ENCODE data around the gene FOXO3B. TPM values are rescaled to one million over a fixed set of nuclear protein-coding genes. Genes with fewer than 3 reads are reported as not detected.
"Not testable (repeated sequence)": the region's sequence is repeated elsewhere in the genome, so short reads cannot be mapped to it uniquely, and the experiment has no call there.

Gene FOXO3B
- total RNA-seq, 2 donors from 2014 or later: 4.0 to 4.3 TPM

DNA sequence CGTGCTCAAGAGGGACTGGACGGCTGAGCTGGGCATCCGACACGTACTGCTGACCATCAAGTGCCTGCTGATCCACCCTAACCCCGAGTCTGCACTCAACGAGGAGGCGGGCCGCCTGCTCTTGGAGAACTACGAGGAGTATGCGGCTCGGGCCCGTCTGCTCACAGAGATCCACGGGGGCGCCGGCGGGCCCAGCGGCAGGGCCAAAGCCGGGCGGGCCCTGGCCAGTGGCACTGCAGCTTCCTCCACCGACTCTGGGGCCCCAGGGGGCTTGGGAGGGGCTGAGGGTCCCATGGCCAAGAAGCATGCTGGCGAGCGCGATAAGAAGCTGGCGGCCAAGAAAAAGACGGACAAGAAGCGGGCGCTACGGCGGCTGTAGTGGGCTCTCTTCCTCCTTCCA, 4.7 kb downstream of the FOXO3B start:
- peaks cover 9 to 19% of the 10 kb centered on the region in 2 donors for H3K36me3 Mint-ChIP-seq (ENCODE audit: insufficient read depth in 2 of 2)
- not testable (repeated sequence) for ATAC-seq (replicated peaks in 1 of 2); H3K27ac Mint-ChIP-seq; H3K4me3 Mint-ChIP-seq; DNase-seq; H3K9me3 Mint-ChIP-seq; H3K27me3 Mint-ChIP-seq (ENCODE audit: low read depth); H3K4me1 Mint-ChIP-seq (ENCODE audit: low read depth)

DNA sequence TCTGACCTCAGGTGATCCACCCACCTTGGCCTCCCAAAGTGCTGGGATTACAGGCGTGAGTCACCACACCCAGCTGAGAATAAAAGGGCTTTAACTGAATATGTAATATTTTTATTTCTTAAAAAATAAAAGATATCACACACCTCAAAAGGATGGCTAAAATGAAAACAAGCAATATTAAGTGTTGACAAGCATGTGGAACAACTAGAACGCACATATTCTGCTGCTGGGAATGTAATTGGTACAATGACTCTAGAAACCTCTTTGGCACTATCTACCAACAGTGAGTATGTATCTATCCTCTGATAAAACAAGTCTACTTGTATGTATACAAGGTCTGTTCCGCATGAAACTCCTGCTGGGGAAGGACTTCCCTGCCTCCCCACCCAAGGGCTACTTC, 5.2 kb downstream of the FOXO3B start:
- H3K36me3 Mint-ChIP-seq (ENCODE audit: insufficient read depth in 2 of 2): peaks cover 9 to 21% of the 10 kb centered on the region in 2 donors
- not testable (repeated sequence) for H3K4me3 Mint-ChIP-seq; H3K27ac Mint-ChIP-seq; H3K27me3 Mint-ChIP-seq (ENCODE audit: low read depth); H3K9me3 Mint-ChIP-seq; ATAC-seq (replicated peaks in 1 of 2); H3K4me1 Mint-ChIP-seq (ENCODE audit: low read depth); DNase-seq

DNA sequence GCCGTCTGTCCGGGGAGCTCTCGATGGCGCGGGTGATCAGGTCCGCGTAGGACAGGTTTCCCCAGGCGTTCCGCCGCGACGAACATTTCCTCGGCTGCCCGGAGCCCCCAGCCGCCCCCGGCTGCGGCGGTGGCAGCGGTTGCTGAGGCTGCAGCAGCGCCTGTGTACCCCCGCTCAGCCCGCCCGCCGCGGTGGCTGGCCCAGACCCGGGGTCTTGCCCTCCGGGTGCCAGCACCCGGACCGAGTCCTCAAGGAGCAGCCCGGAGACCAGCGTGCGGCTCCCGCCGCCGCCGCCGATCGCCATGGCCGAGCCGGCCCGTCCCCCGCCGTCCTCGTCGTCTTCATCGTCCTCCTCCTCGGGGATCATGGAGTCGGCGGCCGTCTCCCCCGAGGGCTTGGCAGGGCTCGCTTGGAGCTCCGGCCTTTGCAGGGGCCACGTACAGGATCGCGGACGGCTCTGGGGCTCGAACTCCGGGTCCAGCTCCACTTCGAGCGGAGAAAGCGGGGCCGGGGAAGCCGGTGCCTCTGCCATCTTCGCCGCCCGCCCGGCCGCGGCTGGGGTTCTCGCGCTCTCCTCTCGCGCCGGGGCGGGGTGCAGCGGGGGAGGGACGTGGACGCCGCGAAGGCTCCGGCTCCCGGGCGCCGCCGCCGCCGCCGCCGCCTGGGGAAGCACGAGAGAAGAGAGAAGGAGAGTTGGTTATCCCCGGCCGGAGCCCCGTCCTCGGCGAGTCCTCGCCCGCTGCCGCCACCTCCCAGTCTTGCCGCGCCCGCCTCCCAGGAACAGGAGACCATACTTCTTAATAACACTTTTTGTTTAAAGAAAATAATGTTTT, 9.5 kb downstream of the FOXO3B start:
- H3K9me3 Mint-ChIP-seq; H3K4me3 Mint-ChIP-seq; H3K27me3 Mint-ChIP-seq (ENCODE audit: low read depth); H3K4me1 Mint-ChIP-seq (ENCODE audit: low read depth); DNase-seq; H3K27ac Mint-ChIP-seq; ATAC-seq (replicated peaks in 1 of 2): not testable (repeated sequence)
- H3K36me3 Mint-ChIP-seq (ENCODE audit: insufficient read depth in 2 of 2): peaks cover 25 to 40% of the 10 kb centered on the region in 2 donors

DNA sequence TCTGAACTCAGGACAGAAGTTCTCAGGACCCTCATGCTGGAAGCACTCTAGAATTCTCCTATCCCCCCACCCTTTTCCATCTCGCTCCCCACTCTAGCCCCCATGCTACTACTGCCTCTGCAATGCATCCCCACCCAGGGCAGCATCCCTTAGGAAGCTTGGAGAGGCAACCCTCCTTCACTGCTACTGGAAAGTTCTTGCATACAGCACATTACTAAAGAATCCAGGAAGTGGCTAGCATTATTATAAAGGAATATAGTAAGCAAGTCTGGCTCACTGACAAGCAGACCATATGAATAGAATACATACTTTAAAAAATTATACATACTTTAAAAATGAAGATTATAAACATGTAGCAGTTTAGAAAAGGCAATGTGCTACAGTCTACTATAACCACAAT, 13.5 kb downstream of the FOXO3B start:
- ATAC-seq (replicated peaks in 1 of 2); H3K4me1 Mint-ChIP-seq (ENCODE audit: low read depth); H3K27ac Mint-ChIP-seq; DNase-seq; H3K27me3 Mint-ChIP-seq (ENCODE audit: low read depth); H3K9me3 Mint-ChIP-seq; H3K4me3 Mint-ChIP-seq: not testable (repeated sequence)
- H3K36me3 Mint-ChIP-seq (ENCODE audit: insufficient read depth in 2 of 2): peaks cover 21 to 32% of the 10 kb centered on the region in 2 donors

DNA sequence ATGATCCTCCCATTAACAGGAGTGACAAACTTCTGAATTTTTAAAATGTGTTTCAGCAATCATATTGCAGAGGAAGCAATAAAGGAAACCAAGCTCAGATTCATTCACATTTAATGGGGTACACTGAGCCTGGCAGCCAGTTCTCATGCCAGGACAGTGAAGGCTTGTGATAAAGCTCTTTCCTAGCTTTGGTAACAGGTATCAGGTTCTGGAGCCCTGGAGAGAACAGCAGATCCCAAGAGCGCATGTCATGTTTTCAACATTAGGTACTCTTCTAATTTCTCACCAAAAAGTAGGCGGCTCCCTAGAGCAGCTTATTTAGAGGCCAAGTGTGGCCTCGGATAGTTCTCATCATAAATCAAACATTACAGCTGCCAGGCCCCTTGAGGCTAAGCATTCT, 14.6 kb downstream of the FOXO3B start:
- not testable (repeated sequence) for ATAC-seq (replicated peaks in 1 of 2); H3K27me3 Mint-ChIP-seq (ENCODE audit: low read depth); H3K27ac Mint-ChIP-seq; DNase-seq; H3K4me1 Mint-ChIP-seq (ENCODE audit: low read depth); H3K4me3 Mint-ChIP-seq
- H3K36me3 Mint-ChIP-seq (ENCODE audit: insufficient read depth in 2 of 2): peaks cover 24 to 36% of the 10 kb centered on the region in 2 donors
- peaks cover 9 to 12% of the 10 kb centered on the region in 2 donors for H3K9me3 Mint-ChIP-seq

DNA sequence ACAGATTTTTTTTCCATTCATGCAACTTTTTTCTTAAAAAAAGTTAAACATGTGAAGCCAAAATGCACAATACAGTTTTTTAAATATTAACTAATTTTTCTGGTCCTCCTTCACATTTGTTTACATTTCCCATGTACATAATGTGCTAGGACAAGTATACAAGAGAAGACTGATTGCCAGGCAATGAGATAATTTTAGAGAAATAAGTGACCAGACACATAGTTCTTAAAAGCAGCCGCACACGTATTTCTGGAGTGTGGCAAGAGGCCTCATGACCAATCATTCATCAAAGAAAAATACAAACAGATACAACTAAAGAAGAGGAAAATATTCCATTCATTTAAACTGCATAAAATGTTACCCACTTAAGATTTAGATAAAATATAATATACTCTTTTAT, 15.8 kb downstream of the FOXO3B start:
- ATAC-seq (replicated peaks in 1 of 2); DNase-seq; H3K27ac Mint-ChIP-seq; H3K4me3 Mint-ChIP-seq; H3K27me3 Mint-ChIP-seq (ENCODE audit: low read depth); H3K4me1 Mint-ChIP-seq (ENCODE audit: low read depth): not testable (repeated sequence)
- Mint-ChIP-seq H3K36me3 (ENCODE audit: insufficient read depth in 2 of 2) (peaks cover 27 to 36% of the 10 kb centered on the region in 2 donors), H3K9me3 (peaks cover 12 to 13% of the 10 kb centered on the region in 2 donors)

DNA sequence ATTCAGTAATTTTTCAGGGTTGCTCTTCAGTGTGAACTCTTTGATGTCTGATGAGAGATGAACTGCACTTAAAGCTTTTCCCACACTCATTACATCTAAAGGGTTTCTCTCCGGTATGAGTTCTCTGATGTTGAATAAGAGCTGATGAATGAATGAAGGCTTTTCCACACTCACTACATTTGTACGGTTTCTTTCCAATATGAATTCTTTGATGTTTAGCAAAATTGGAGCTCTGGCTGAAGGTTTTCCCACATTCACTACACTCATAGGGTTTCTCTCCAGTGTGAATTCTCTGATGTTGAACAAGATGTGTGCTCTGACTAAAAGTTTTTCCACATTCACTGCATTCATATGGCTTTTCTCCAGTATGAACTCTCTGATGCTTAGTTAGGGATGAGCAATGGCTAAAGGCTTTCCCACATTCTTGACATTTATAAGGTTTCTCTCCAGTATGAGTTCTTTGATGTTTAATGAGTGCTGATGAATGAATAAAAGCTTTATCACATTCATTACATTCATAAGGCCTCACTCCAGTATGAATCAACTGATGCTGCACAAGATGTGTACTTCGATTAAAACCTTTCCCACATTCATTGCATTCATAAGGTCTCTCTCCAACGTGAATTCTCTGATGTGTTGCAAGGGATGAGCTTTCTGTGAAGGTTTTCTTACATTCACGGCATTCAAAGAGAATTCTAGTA, 20.0 kb downstream of the FOXO3B start:
- H3K27ac Mint-ChIP-seq; ATAC-seq (replicated peaks in 1 of 2); DNase-seq; H3K4me3 Mint-ChIP-seq; H3K4me1 Mint-ChIP-seq (ENCODE audit: low read depth); H3K27me3 Mint-ChIP-seq (ENCODE audit: low read depth): not testable (repeated sequence)
- peaks cover 11 to 23% of the 10 kb centered on the region in 2 donors for H3K36me3 Mint-ChIP-seq (ENCODE audit: insufficient read depth in 2 of 2)
- H3K9me3 Mint-ChIP-seq: peaks cover 9 to 10% of the 10 kb centered on the region in 2 donors

DNA sequence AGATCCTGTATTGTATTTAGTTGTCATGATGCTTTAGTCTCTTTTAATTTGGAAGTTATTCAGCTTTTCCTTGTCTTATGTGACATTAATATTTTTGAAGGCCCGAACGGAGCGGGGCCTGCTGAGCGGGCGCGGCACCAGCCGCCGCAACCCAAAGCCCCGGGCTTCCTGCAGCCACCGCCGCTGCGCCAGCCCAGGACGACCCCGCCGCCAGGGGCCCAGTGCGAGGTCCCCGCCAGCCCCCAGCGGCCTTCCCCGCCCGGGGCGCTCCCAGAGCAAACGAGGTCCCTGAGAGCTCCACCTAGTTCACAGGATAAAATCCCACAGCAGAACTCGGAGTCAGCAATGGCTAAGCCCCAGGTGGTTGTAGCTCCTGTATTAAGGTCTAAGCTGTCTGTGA, 32.0 kb downstream of the FOXO3B start:
- not testable (repeated sequence) for DNase-seq; H3K27me3 Mint-ChIP-seq (ENCODE audit: low read depth); H3K4me1 Mint-ChIP-seq (ENCODE audit: low read depth); H3K4me3 Mint-ChIP-seq; H3K9me3 Mint-ChIP-seq; H3K36me3 Mint-ChIP-seq (ENCODE audit: insufficient read depth in 2 of 2); H3K27ac Mint-ChIP-seq
- ATAC-seq (replicated peaks in 1 of 2): peak; percentile 64 to 76

DNA sequence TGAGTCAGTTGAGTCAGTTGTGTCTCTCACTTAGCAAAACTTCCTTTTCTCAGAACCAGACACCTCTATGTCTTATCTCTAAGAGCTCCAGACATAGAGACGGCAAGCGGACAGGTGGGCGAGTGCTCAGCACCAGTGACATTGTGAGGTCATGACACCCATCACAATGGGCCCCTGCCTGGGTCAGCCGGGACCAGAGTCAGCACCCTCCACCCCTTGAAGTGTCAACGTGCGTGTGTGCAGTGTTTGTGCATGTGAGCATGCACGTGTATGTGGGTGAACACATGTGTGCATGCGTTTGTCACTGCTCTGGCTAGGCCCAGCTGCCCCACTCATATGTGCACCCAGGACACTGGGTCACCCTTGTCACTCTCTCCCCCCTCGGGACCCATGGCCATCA, 37.8 kb downstream of the FOXO3B start, which contains the start of gene TBC1D28:
Gene TBC1D28 (minus strand): TSS at position 101 of the 400 bp plus-strand sequence. CDS start 3,039 bp downstream, outside the sequence.
- ATAC-seq (replicated peaks in 1 of 2); H3K36me3 Mint-ChIP-seq (ENCODE audit: insufficient read depth in 2 of 2); H3K27ac Mint-ChIP-seq; H3K9me3 Mint-ChIP-seq; H3K4me3 Mint-ChIP-seq; H3K27me3 Mint-ChIP-seq (ENCODE audit: low read depth); DNase-seq; H3K4me1 Mint-ChIP-seq (ENCODE audit: low read depth): not testable (repeated sequence)

DNA sequence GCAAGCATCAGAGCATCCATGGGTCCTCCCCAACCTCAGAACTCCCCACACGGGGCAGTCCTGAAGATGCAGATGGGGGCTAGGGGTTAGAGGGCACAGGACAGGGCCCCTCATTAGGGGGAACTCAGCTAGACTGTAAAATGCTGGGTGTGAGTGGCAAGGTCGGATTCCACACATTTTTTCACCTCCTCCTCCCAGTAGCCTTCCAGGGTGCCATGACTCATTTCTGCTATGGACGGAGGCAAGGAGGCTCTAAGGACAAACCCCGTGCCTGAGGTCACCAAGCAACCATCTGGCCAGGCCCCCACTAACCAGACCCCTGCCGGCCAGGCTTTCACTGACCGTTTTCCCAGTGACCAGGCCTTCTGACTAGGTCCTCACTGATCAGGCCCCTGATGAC, 39.0 kb downstream of the FOXO3B start:
- not testable (repeated sequence) for H3K27ac Mint-ChIP-seq; H3K36me3 Mint-ChIP-seq (ENCODE audit: insufficient read depth in 2 of 2); H3K27me3 Mint-ChIP-seq (ENCODE audit: low read depth); DNase-seq; H3K4me1 Mint-ChIP-seq (ENCODE audit: low read depth); H3K9me3 Mint-ChIP-seq; ATAC-seq (replicated peaks in 1 of 2); H3K4me3 Mint-ChIP-seq

DNA sequence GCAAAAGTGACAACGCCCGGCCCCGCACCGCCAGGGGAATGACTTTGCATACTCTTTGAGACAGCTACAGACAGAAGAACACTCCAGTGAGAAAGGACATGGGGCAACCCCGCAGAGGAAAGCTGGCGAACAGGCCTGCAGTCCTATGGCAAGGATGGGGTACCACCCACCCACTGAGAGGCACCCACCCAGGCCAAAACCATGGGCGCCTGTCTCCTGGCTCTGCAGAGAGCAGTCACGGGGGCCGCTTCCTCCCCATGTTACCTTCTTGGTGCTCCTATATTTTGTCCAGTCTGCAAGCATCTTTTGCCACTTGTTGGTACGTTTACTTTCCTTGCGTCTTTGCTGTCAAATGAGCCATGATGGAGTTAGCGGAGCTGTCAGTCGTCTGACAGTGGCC, 43.8 kb downstream of the FOXO3B start:
- H3K36me3 Mint-ChIP-seq (ENCODE audit: insufficient read depth in 2 of 2); H3K27ac Mint-ChIP-seq; H3K9me3 Mint-ChIP-seq; ATAC-seq (replicated peaks in 1 of 2); H3K4me1 Mint-ChIP-seq (ENCODE audit: low read depth); H3K4me3 Mint-ChIP-seq; DNase-seq: not testable (repeated sequence)
- peaks cover 25% of the 10 kb centered on the region for H3K27me3 Mint-ChIP-seq (ENCODE audit: low read depth)

DNA sequence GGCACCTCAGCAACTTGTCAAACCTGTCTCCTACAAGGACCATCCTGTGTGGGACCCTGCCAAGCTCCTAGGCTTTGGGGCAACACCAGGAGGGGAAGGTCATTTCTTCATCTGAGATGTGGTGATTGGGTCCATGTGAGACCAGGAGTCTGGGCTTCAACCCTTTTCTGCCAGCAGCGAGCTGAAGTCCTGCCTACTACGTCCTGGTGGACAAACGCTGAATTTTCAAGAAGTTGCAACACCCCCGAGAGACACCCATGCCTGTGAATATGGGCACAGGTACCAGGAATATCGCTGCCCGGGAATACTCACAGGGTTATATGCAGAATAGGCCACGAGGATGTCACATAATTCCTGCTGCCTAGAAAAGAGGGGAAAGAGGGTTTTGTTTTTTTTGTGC, 45.9 kb downstream of the FOXO3B start:
- H3K27me3 Mint-ChIP-seq (ENCODE audit: low read depth): peaks cover 25% of the 10 kb centered on the region
- ATAC-seq (replicated peaks in 1 of 2); H3K9me3 Mint-ChIP-seq; H3K36me3 Mint-ChIP-seq (ENCODE audit: insufficient read depth in 2 of 2); H3K4me1 Mint-ChIP-seq (ENCODE audit: low read depth); H3K4me3 Mint-ChIP-seq; H3K27ac Mint-ChIP-seq; DNase-seq: not testable (repeated sequence)

DNA sequence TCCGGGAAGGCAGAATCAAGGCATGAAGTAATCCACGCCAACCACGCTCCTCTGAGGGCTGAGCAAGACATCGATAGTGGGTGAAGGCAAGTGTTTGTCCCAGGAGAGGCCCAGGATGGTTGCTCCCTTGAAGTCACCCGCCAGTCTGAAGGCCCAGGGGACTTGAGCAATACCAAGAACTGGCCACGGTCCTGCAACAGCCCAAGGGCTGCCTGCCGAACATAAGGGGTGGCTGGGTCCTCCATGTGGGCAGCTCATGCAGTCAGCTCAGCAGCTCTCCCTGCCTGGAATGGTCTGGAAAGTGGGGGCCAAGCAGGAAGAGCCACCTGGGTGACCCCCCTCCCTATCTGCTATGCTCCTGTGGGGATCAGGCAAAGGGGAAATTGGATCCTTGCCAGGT, 46.3 kb downstream of the FOXO3B start:
- not testable (repeated sequence) for H3K27ac Mint-ChIP-seq; ATAC-seq (replicated peaks in 1 of 2); H3K9me3 Mint-ChIP-seq; H3K4me1 Mint-ChIP-seq (ENCODE audit: low read depth); H3K36me3 Mint-ChIP-seq (ENCODE audit: insufficient read depth in 2 of 2); DNase-seq; H3K4me3 Mint-ChIP-seq
- peaks cover 25% of the 10 kb centered on the region for H3K27me3 Mint-ChIP-seq (ENCODE audit: low read depth)
